IMR-90 (cell line): ENCODE measurements around the gene TLCD1. TPM values are rescaled to one million over a fixed set of nuclear protein-coding genes. Genes with fewer than 3 reads are reported as not detected.

ENCODE experiments used
- ATAC-seq: fragments of 200-7000 bp; cut with Tn5 transposase; 2 replicates; pipeline ENCODE4 v1.9.1; 2020; ENCODE audit warnings: low read depth, mild to moderate bottlenecking, moderate library complexity
- BruUV-seq: library from RNA; stranded (reverse); fragments of 400-500 nt; replicated peaks from 2 replicates; lab custom pipeline; 2021; lab: Mats Ljungman, UMichigan
- CTCF ChIA-PET: fragments of 300-600 bp; formaldehyde crosslinking; extraction: SDS; loops from one replicate; lab custom pipeline; 2021; ENCODE audit warnings: antibody characterized with exemption; lab: Yijun Ruan, JAX
- POLR2A ChIA-PET: fragments of 300-600 bp; sonication (Branson Sonifier 250); formaldehyde crosslinking; loops from one replicate; lab custom pipeline; 2022; ENCODE audit warnings: antibody characterized with exemption; ENCODE audit not compliant: unreplicated experiment; lab: Charles Lee
- DNase-seq: peaks from one replicate; pipeline ENCODE4 v3.0.0; 2013
- H2AFZ ChIP-seq: replicated peaks from 2 replicates; pipeline ENCODE3; 2013; ENCODE audit warnings: low read length, mild to moderate bottlenecking; ENCODE audit not compliant: poor library complexity
- H2AK5ac ChIP-seq: 2 replicates; pipeline ENCODE4 v1.6.1; 2013; ENCODE audit warnings: low read depth, low read length, inconsistent platforms
- H2AK9ac ChIP-seq: replicated peaks from 2 replicates; pipeline ENCODE3; 2013; ENCODE audit warnings: mild to moderate bottlenecking, low read depth, low read length, moderate library complexity; ENCODE audit not compliant: poor library complexity
- H2BK120ac ChIP-seq: 2 replicates; pipeline ENCODE4 v1.6.1; 2013; ENCODE audit warnings: low read depth, low read length, inconsistent platforms
- H2BK15ac ChIP-seq: 3 replicates; pipeline ENCODE4 v1.6.1; 2013; ENCODE audit warnings: low read depth, low read length, inconsistent platforms
- H2BK20ac ChIP-seq: 2 replicates; pipeline ENCODE4 v1.6.1; 2013; ENCODE audit warnings: low read depth, mild to moderate bottlenecking, inconsistent platforms, low read length, moderate library complexity
- H2BK5ac ChIP-seq: 2 replicates; pipeline ENCODE4 v1.6.1; 2013; ENCODE audit warnings: mild to moderate bottlenecking, low read depth, low read length, inconsistent platforms; ENCODE audit not compliant: poor library complexity, severe bottlenecking
- H3K14ac ChIP-seq: replicated peaks from 2 replicates; pipeline ENCODE4 v1.6.1; 2013; ENCODE audit warnings: low read depth, low read length, inconsistent platforms
- H3K18ac ChIP-seq: 2 replicates; pipeline ENCODE4 v1.6.1; 2013; ENCODE audit warnings: low read depth, low read length, control low read depth
- H3K23ac ChIP-seq: 2 replicates; pipeline ENCODE4 v1.6.1; 2013; ENCODE audit warnings: low read depth, low read length, inconsistent platforms
- H3K27ac ChIP-seq: 2 replicates; pipeline ENCODE4 v1.5.1; 2013; ENCODE audit warnings: mild to moderate bottlenecking, control low read depth, low read length; ENCODE audit not compliant: insufficient read depth
- H3K27me3 ChIP-seq: 2 replicates; pipeline ENCODE4 v1.6.1; 2013; ENCODE audit warnings: low read length; ENCODE audit not compliant: control insufficient read depth, insufficient read depth
- H3K36me3 ChIP-seq: 2 replicates; pipeline ENCODE4 v1.6.1; 2013; ENCODE audit warnings: low read length, mixed read lengths; ENCODE audit not compliant: control insufficient read depth, insufficient read depth
- H3K4ac ChIP-seq: 2 replicates; pipeline ENCODE4 v1.6.1; 2013; ENCODE audit warnings: low read depth, low read length, inconsistent platforms
- H3K4me1 ChIP-seq: 2 replicates; pipeline ENCODE4 v1.6.1; 2013; ENCODE audit warnings: low read length, mixed read lengths; ENCODE audit not compliant: control insufficient read depth, insufficient read depth
- H3K4me2 ChIP-seq: 2 replicates; pipeline ENCODE4 v1.6.1; 2013; ENCODE audit warnings: low read depth, mild to moderate bottlenecking, control low read depth, low read length, moderate library complexity
- H3K4me3 ChIP-seq: 2 replicates; pipeline ENCODE4 v1.5.1; 2013; ENCODE audit warnings: low read depth, mild to moderate bottlenecking, control low read depth, low read length, moderate library complexity; ENCODE audit not compliant: insufficient read depth
- H3K56ac ChIP-seq: 2 replicates; pipeline ENCODE4 v1.6.1; 2013; ENCODE audit warnings: low read length, inconsistent platforms; ENCODE audit not compliant: insufficient read depth; ENCODE audit errors: extremely low read depth
- H3K79me1 ChIP-seq, 2 experiments: 2 replicates each; pipeline ENCODE4 v1.6.1; 2013; ENCODE audit warnings: low read length in 2 of 2, inconsistent platforms in 1 of 2, low read depth in 1 of 2
- H3K9ac ChIP-seq: 2 replicates; pipeline ENCODE4 v1.6.1; 2013; ENCODE audit warnings: low read depth, low read length, control low read depth
- H3K9me1 ChIP-seq: 2 replicates; pipeline ENCODE4 v1.6.1; 2013; ENCODE audit warnings: low read length, inconsistent platforms; ENCODE audit not compliant: insufficient read depth
- H3K9me3 ChIP-seq: 2 replicates; pipeline ENCODE4 v1.6.1; 2013; ENCODE audit warnings: low read length; ENCODE audit not compliant: control insufficient read depth, insufficient read depth
- H4K20me1 ChIP-seq: 2 replicates; pipeline ENCODE4 v1.6.1; 2013; ENCODE audit warnings: low read length, inconsistent platforms; ENCODE audit not compliant: insufficient read depth
- H4K5ac ChIP-seq: 2 replicates; pipeline ENCODE4 v1.6.1; 2013; ENCODE audit warnings: mild to moderate bottlenecking, low read depth, low read length, control low read depth
- H4K8ac ChIP-seq, 2 experiments: 2 replicates each; pipeline ENCODE4 v1.6.1; 2013; ENCODE audit warnings: low read depth in 2 of 2, low read length in 2 of 2, control low read depth in 1 of 2, inconsistent platforms in 1 of 2
- H4K91ac ChIP-seq: 2 replicates; pipeline ENCODE4 v1.6.1; 2013; ENCODE audit warnings: low read depth, low read length, inconsistent platforms; ENCODE audit not compliant: insufficient read depth
- CEBPB ChIP-seq: IDR thresholded peaks from 2 replicates; pipeline ENCODE4 v1.6.1; 2012; ENCODE audit warnings: low read depth, low read length, improper control_type of control experiment
- CTCF ChIP-seq: conservative IDR thresholded peaks from 2 replicates; pipeline ENCODE4 v1.5.1; 2012; ENCODE audit warnings: mild to moderate bottlenecking, low read depth, low read length, improper control_type of control experiment
- ELK1 ChIP-seq: fragments of 150-350 bp; IDR thresholded peaks from 2 replicates; pipeline ENCODE4 v1.6.1; 2016; ENCODE audit warnings: low read depth, mild to moderate bottlenecking, low read length, moderate library complexity, borderline replicate concordance
- FOS ChIP-seq: fragments of 150-350 bp; IDR thresholded peaks from 2 replicates; pipeline ENCODE4 v1.6.1; 2016; ENCODE audit warnings: low read depth, low read length
- MXI1 ChIP-seq: IDR thresholded peaks from 2 replicates; pipeline ENCODE4 v1.6.1; 2012; ENCODE audit warnings: low read depth, mild to moderate bottlenecking, low read length, moderate library complexity, borderline replicate concordance
- POLR2A ChIP-seq: IDR thresholded peaks from 2 replicates; pipeline ENCODE4 v1.6.1; 2012; ENCODE audit warnings: mild to moderate bottlenecking, low read depth, low read length
- RAD21 ChIP-seq: IDR thresholded peaks from 2 replicates; pipeline ENCODE4 v1.6.1; 2012; ENCODE audit warnings: low read length, improper control_type of control experiment
- RCOR1 ChIP-seq: IDR thresholded peaks from 2 replicates; pipeline ENCODE4 v1.6.1; 2012; ENCODE audit warnings: mild to moderate bottlenecking, low read length, improper control_type of control experiment; ENCODE audit not compliant: insufficient replicate concordance
- RFX5 ChIP-seq: IDR thresholded peaks from 2 replicates; pipeline ENCODE4 v1.8.0; 2012; ENCODE audit warnings: low read depth, mild to moderate bottlenecking, low read length, moderate library complexity
- SMC3 ChIP-seq: fragments of 150-350 bp; IDR thresholded peaks from 2 replicates; pipeline ENCODE4 v1.6.1; 2016; ENCODE audit warnings: low read depth, mild to moderate bottlenecking, antibody characterized with exemption, low read length, moderate library complexity
- USF2 ChIP-seq: fragments of 150-350 bp; IDR thresholded peaks from 2 replicates; pipeline ENCODE4 v1.6.1; 2017; ENCODE audit warnings: mild to moderate bottlenecking, antibody characterized with exemption, low read length, low read depth
- WGBS, 2 experiments: methylation state at CpG; one replicate each; pipeline versions ENCODE4 v1.1.5 to v1.1.7; 2013; ENCODE audit warnings: missing lambda C conversion rate in 2 of 2; ENCODE audit not compliant: insufficient read length in 1 of 2; ENCODE audit errors: extremely low coverage in 2 of 2; 5-methylcytosine and 5-hydroxymethylcytosine counted together
- dilution Hi-C: fragments of 300-500 bp; cut with HindIII; formaldehyde crosslinking; loops from one replicate; pipeline ENCODE4 v1.14.3; 2018; ENCODE audit warnings: low sequenced_read_pairs; ENCODE audit not compliant: unreplicated experiment
- in situ Hi-C: fragments of 300-500 bp; cut with MboI; formaldehyde crosslinking; loops from 3 replicates; pipeline ENCODE4 v1.14.3; 2019; ENCODE audit warnings: low sequenced_read_pairs, inconsistent platforms, mixed read lengths
- intact Hi-C: fragments of 100-400 bp; cut with micrococcal nuclease; formaldehyde crosslinking; loops from 2 replicates; pipeline ENCODE4 v1.10.0; 2022
- polyA plus RNA-seq, 3 experiments: library from polyadenylated mRNA; depleted of rRNA; stranded (reverse); fragments of >200 nt; gene quantifications; 2 replicates each; pipeline ENCODE4 v1.2.3, GENCODE V29; 2012; ENCODE audit warnings: low replicate concordance in 1 of 3
- total RNA-seq: library from RNA; depleted of rRNA; stranded (reverse); fragments of >200 nt; gene quantifications from 2 replicates; pipeline ENCODE4 v1.2.3, GENCODE V29; 2012

The TLCD1 gene
- total and polyA plus RNA-seq, 2 of the 4 experiments (the other 2 are of a cell fraction) = 3.6 to 9.3 TPM

GRCh38 chr17:28749516-28750177 is 23.6 kb upstream of the TLCD1 start (continued):
- TF ChIP-seq CEBPB = no peak

DNA sequence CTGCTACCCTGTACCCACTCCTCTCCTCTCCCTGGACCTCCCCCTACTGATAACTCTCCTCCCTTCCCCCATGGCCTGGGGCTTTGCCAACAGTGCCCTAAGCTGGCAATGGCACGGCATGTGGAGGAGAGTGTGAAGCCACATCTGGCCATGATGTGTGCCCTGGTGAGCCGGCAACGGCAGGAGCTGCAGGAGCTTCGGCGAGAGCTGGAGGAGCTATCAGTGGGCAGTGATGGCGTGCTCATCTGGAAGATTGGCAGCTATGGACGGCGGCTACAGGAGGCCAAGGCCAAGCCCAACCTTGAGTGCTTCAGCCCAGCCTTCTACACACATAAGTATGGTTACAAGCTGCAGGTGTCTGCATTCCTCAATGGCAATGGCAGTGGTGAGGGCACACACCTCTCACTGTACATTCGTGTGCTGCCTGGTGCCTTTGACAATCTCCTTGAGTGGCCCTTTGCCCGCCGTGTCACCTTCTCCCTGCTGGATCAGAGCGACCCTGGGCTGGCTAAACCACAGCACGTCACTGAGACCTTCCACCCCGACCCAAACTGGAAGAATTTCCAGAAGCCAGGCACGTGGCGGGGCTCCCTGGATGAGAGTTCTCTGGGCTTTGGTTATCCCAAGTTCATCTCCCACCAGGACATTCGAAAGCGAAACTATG is 23.0 kb upstream of the TLCD1 start:
- no peak for ATAC-seq
- H2AFZ ChIP-seq = no peak overlapping the region
- H2AK5ac ChIP-seq = no peak overlapping the region
- H3K36me3 ChIP-seq = peaks cover 55% of the 10 kb centered on the region
- no peak overlapping the region for H3K4ac ChIP-seq
- dilution Hi-C loops (no loop called here), in situ Hi-C loops (no loop called here), intact Hi-C loops (no loop called here)
- no peak overlapping the region for H2BK15ac ChIP-seq
- BruUV-seq = no TSS peak
- H3K9me3 ChIP-seq = no peaks in the 10 kb centered on the region
- no peak overlapping the region for H3K56ac ChIP-seq
- peaks cover 8% of the 10 kb centered on the region; the same call in 1 of the 2 replicates for H3K9me1 ChIP-seq
- H2AK9ac ChIP-seq = no peak overlapping the region
- H3K79me1 ChIP-seq = peaks cover 20 to 69% of the 10 kb centered on the region in 2 experiments
- H3K27ac ChIP-seq = no peak overlapping the region
- H3K9ac ChIP-seq = no peak overlapping the region
- no peak overlapping the region for H3K18ac ChIP-seq
- 76% methylated on average over 6 of the region's 18 CpGs; no CpG with 5 or more reads in 1 of the 2 experiments for WGBS, 2 experiments
- H4K8ac ChIP-seq = no peak overlapping the region
- no peaks in the 10 kb centered on the region for H3K27me3 ChIP-seq
- no peak for DNase-seq
- peaks cover 80% of the 10 kb centered on the region for H4K20me1 ChIP-seq
- no peak overlapping the region for H3K4me3 ChIP-seq
- H3K4me1 ChIP-seq = peaks cover 13% of the 10 kb centered on the region
- no peak overlapping the region for H4K91ac ChIP-seq
- no peak overlapping the region for H2BK120ac ChIP-seq
- H4K5ac ChIP-seq = no peak overlapping the region
- no peak overlapping the region for H2BK5ac ChIP-seq
- H3K23ac ChIP-seq = no peak overlapping the region
- TF ChIP-seq ELK1 = no peak
- no peak for TF ChIP-seq USF2
- no peak for TF ChIP-seq RAD21
- TF ChIP-seq POLR2A = no peak
- no peak for TF ChIP-seq MXI1
- no peak for TF ChIP-seq RCOR1
- TF ChIP-seq SMC3 = no peak
- TF ChIP-seq CTCF = no peak
- no peak for TF ChIP-seq FOS
- TF ChIP-seq RFX5 = no peak
- H3K4me2 ChIP-seq = no peak overlapping the region
- POLR2A ChIA-PET = interaction anchor here (1.7 kb wide), 1 partner anchor 22 kb away, joined by 6 read pairs; no protein-coding TSS in a partner anchor
- CTCF ChIA-PET = interaction anchor here (0.7 to 5.4 kb wide), 2 partner anchors 14 to 21 kb away, joined by 3 to 60 read pairs; partner anchors contain the start of genes NEK8 and TLCD1
- H2BK20ac ChIP-seq = no peak overlapping the region
- no peak overlapping the region for H3K14ac ChIP-seq
